ENCODE data around the gene TMEM33. TPM values are rescaled to one million over a fixed set of nuclear protein-coding genes. Genes with fewer than 3 reads are reported as not detected.
A peak's percentile ranks its signal among the peaks of the same experiment; 100 is the strongest.

Gene TMEM33
- total RNA-seq, 6 experiments from 2014 or later = 48.7 to 74.4 (median 62.9) TPM

GRCh38 chr4:41940834-41941233 lies 5.6 kb downstream of the TMEM33 start:
- Mint-ChIP-seq H3K4me1 (ENCODE audit: low read depth) (peaks cover 33% of the 10 kb centered on the region), H3K36me3 (ENCODE audit: low read depth) (peaks cover 16% of the 10 kb centered on the region), H3K9me3 (no peaks in the 10 kb centered on the region), H3K4me3 (no peak overlapping the region), H3K27ac (no peak overlapping the region), H3K27me3 (ENCODE audit: insufficient read depth) (no peaks in the 10 kb centered on the region)
- TF ChIP-seq CTCF (IDR thresholded peaks at IDR 0.05) = no peak
- DNase-seq = no peak

GRCh38 chr4:41943506-41943905 lies 8.3 kb downstream of the TMEM33 start:
- peaks cover 10% of the 10 kb centered on the region for H3K4me1 Mint-ChIP-seq (ENCODE audit: low read depth)

GRCh38 chr4:41944089-41944488 lies 8.9 kb downstream of the TMEM33 start:
- peaks cover 12% of the 10 kb centered on the region; the same call in 1 of the 2 replicates for H3K36me3 Mint-ChIP-seq (ENCODE audit: low read depth)
- DNase-seq = no peak
- H3K4me3 Mint-ChIP-seq = no peak overlapping the region
- no peaks in the 10 kb centered on the region for H3K9me3 Mint-ChIP-seq
- H3K4me1 Mint-ChIP-seq (ENCODE audit: low read depth) = peaks cover 7% of the 10 kb centered on the region; the same call in 1 of the 2 replicates
- H3K27me3 Mint-ChIP-seq (ENCODE audit: insufficient read depth) = no peaks in the 10 kb centered on the region
- no peak for TF ChIP-seq CTCF (IDR thresholded peaks at IDR 0.05)
- H3K27ac Mint-ChIP-seq = no peak overlapping the region

More at GRCh38 chr4:41943506-41943905, 8.3 kb downstream of the TMEM33 start:
- Mint-ChIP-seq H3K4me3 (no peak overlapping the region), H3K27me3 (ENCODE audit: insufficient read depth) (no peaks in the 10 kb centered on the region), H3K36me3 (ENCODE audit: low read depth) (peaks cover 14% of the 10 kb centered on the region), H3K27ac (no peak overlapping the region), H3K9me3 (no peaks in the 10 kb centered on the region)
- no peak for DNase-seq
- TF ChIP-seq CTCF (IDR thresholded peaks at IDR 0.05) = no peak

GRCh38 chr4:41949531-41949930 lies 14.3 kb downstream of the TMEM33 start:
- no peak overlapping the region for H3K4me3 Mint-ChIP-seq

GRCh38 chr4:41957634-41958033 lies 22.4 kb downstream of the TMEM33 start:
- H3K4me3 Mint-ChIP-seq = no peak overlapping the region
- DNase-seq = no peak
- no peaks in the 10 kb centered on the region for H3K4me1 Mint-ChIP-seq (ENCODE audit: low read depth)
- H3K27me3 Mint-ChIP-seq (ENCODE audit: insufficient read depth) = no peaks in the 10 kb centered on the region; the same call in none of the 2 replicates
- H3K9me3 Mint-ChIP-seq = no peaks in the 10 kb centered on the region
- H3K36me3 Mint-ChIP-seq (ENCODE audit: low read depth) = no peaks in the 10 kb centered on the region
- no peak overlapping the region for H3K27ac Mint-ChIP-seq
- peak; percentile 64; the same call in 1 of the 2 replicates for TF ChIP-seq CTCF (IDR thresholded peaks at IDR 0.05)

More at GRCh38 chr4:41949531-41949930, 14.3 kb downstream of the TMEM33 start:
- Mint-ChIP-seq H3K27ac (no peak overlapping the region), H3K9me3 (no peaks in the 10 kb centered on the region), H3K27me3 (ENCODE audit: insufficient read depth) (no peaks in the 10 kb centered on the region; the same call in 1 of the 2 replicates), H3K4me1 (ENCODE audit: low read depth) (no peaks in the 10 kb centered on the region), H3K36me3 (ENCODE audit: low read depth) (peaks cover 14% of the 10 kb centered on the region)
- no peak for DNase-seq
- no peak for TF ChIP-seq CTCF (IDR thresholded peaks at IDR 0.05)
